Prostate gland (tissue), 2 donors: ENCODE measurements around the gene EPHA7. TPM values are rescaled to one million over a fixed set of nuclear protein-coding genes. Genes with fewer than 3 reads are reported as not detected.

Source experiments
- DNase-seq: peaks from one replicate; pipeline ENCODE4 v3.0.0-alpha.2; 2019; ENCODE audit warnings: low spot score
- H3K27ac ChIP-seq, 2 donors: fragments of 200-600 bp; sonication (generic); 2 replicates each; pipeline ENCODE4 v1.5.1; 2017 to 2019
- H3K27me3 ChIP-seq: fragments of 200-600 bp; sonication (generic); replicated peaks from 2 replicates; pipeline ENCODE4 v1.5.1; 2019; ENCODE audit not compliant: insufficient read depth
- H3K36me3 ChIP-seq, 2 donors: fragments of 200-600 bp; sonication (generic); 1 replicate in 1 of 2; 2 replicates in 1 of 2; pipeline versions ENCODE4 v1.5.1 to v1.8.1; 2017 to 2019
- H3K4me1 ChIP-seq: fragments of 200-600 bp; sonication (generic); replicated peaks from 2 replicates; pipeline ENCODE4 v1.5.1; 2019
- H3K4me3 ChIP-seq, 2 donors: fragments of 200-600 bp; sonication (generic); 2 replicates each; pipeline ENCODE4 v1.5.1; 2017 to 2019
- H3K9me3 ChIP-seq: fragments of 200-600 bp; sonication (generic); 2 replicates; pipeline ENCODE4 v1.5.1; 2017
- POLR2A ChIP-seq: fragments of 450-650 bp; IDR thresholded peaks from one replicate; pipeline ENCODE4 v1.6.1; 2016; ENCODE audit warnings: antibody characterized with exemption, mild to moderate bottlenecking
- POLR2AphosphoS5 ChIP-seq: sonication (generic); formaldehyde crosslinking; IDR thresholded peaks from one replicate; pipeline ENCODE4 v1.6.1; 2017; ENCODE audit warnings: antibody characterized with exemption
- WGBS: methylation state at CpG from one replicate; pipeline ENCODE4 v1.1.5; 2018; 5-methylcytosine and 5-hydroxymethylcytosine counted together
- intact Hi-C: fragments of 100-400 bp; cut with DNase I; formaldehyde crosslinking; loops from one replicate; pipeline ENCODE4 v1.14.2; 2022
- total RNA-seq, 2 donors: library from RNA; depleted of rRNA; stranded (reverse); fragments of >200 nt; gene quantifications; one replicate each; pipeline ENCODE4 v1.1.0, GENCODE V29; 2016
- TF ChIP-seq, protein P1 (sequence below), 4 experiments: fragments of 200-600 bp in 2 of 4; fragments of 450-650 bp in 2 of 4; sonication (generic) in 2 of 4; IDR thresholded peaks; 1 replicate in 3 of 4; 2 replicates in 1 of 4; pipeline ENCODE4 v1.5.1; 2016 to 2019; ENCODE audit warnings: antibody characterized with exemption in 4 of 4, mild to moderate bottlenecking in 2 of 4, moderate library complexity in 2 of 4

Gene EPHA7
- total RNA-seq, 2 donors from 2014 or later, result 5.9 to 8.7 TPM

DNA sequence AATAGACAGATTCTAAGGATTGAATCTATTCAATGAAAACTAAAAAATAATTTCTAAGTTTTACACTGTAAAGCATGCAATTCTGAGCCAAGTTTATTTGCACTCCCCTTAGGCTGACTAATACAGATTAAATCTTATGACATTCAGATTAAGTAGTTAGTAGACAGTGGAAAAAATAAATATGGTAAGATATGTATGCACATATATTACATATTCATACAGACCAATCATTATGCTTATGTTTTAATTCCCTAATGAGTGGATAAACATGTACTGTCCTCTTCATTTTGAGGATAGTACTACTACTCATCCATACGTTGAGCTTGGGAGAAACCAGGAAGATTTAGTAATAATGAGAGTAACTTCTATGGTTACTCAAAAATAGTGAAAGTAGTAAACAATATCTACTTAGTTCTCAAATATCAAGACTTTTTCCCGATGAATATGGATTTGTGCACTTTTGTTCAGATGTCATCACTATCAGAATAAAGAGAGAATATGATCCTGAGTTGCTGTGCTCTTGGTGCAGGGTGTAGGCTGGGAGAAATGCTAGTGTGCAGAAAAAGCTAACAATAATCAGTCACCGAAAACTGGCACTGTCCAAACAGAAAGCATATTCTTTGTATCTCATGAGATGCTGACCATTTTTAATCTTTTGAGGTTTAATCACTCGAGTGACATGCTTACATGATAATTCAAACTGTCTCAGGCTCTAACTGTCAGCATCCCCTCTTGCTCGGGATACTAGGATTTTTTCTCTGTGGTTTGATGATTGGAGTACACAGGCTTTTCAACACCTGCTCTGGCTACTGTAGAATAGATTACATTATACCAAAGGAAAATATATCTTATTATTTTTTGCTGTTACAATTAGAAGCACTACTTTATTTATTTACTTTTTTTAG, 111.6 kb downstream of the EPHA7 start:
- WGBS, result 64% methylated on average over 5 of the region's 5 CpGs
- Histone ChIP-seq H3K27ac (no peak overlapping the region), H3K36me3 (no peaks in the 10 kb centered on the region), H3K4me3 (no peak overlapping the region), H3K9me3 (no peaks in the 10 kb centered on the region), H3K27me3 (no peaks in the 10 kb centered on the region), H3K4me1 (no peaks in the 10 kb centered on the region)
- DNase-seq, result no peak
- no peak for TF ChIP-seq POLR2A
- TF ChIP-seq POLR2AphosphoS5, result no peak
- TF ChIP-seq, protein P1, sequence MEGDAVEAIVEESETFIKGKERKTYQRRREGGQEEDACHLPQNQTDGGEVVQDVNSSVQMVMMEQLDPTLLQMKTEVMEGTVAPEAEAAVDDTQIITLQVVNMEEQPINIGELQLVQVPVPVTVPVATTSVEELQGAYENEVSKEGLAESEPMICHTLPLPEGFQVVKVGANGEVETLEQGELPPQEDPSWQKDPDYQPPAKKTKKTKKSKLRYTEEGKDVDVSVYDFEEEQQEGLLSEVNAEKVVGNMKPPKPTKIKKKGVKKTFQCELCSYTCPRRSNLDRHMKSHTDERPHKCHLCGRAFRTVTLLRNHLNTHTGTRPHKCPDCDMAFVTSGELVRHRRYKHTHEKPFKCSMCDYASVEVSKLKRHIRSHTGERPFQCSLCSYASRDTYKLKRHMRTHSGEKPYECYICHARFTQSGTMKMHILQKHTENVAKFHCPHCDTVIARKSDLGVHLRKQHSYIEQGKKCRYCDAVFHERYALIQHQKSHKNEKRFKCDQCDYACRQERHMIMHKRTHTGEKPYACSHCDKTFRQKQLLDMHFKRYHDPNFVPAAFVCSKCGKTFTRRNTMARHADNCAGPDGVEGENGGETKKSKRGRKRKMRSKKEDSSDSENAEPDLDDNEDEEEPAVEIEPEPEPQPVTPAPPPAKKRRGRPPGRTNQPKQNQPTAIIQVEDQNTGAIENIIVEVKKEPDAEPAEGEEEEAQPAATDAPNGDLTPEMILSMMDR (IDR thresholded peaks at IDR 0.05), result no peak
- intact Hi-C loops, result no loop called here

DNA sequence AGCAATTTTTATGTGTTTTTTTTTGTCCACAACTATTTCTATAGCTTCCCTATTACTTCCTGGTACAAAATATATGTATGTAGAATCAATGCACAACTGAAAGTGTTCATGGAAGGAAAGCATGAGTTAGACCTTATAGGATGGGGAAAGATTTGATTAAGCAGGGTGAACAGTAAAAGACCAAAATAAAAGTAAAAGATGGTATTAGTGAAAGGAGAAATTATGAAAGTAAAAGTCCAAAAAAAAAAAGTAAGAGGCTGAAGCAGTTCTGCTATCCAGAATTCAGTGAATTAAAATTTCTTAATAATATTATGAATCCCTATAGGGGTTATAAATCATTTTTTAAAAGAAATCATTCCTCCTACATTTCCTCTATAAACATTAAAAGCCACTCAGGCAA, 114.3 kb downstream of the EPHA7 start:
- H3K4me1 ChIP-seq, result no peaks in the 10 kb centered on the region
- H3K9me3 ChIP-seq, result no peaks in the 10 kb centered on the region
- H3K27ac ChIP-seq, result no peak overlapping the region
- intact Hi-C loops, result no loop called here
- H3K27me3 ChIP-seq, result no peaks in the 10 kb centered on the region
- H3K4me3 ChIP-seq, result no peak overlapping the region
- H3K36me3 ChIP-seq, result no peaks in the 10 kb centered on the region
- no peak for DNase-seq
- TF ChIP-seq POLR2A (no peak), POLR2AphosphoS5 (no peak)
- TF ChIP-seq, protein P1 (IDR thresholded peaks at IDR 0.05), result no peak

DNA sequence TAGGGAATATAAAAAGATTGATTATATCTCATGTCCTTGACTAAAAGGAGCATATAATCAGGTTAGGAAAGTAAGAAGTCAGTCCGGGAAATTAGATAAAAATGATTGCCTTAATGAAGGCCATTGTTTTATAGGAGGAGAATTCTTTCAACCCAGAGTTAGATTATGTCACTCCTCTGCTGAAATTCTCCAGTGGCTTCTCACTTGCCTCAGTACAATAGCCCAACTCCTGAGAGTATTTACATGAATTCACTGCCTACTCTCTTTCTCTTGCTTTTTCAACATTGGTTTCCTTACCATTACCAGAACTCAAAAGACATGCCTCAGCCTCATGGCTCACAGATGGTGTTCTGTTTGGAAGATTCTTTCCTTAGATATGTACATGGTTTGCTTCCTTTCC, 114.9 kb downstream of the EPHA7 start:
- Histone ChIP-seq H3K9me3 (no peaks in the 10 kb centered on the region), H3K36me3 (no peaks in the 10 kb centered on the region), H3K27ac (no peak overlapping the region), H3K4me3 (no peak overlapping the region), H3K4me1 (no peaks in the 10 kb centered on the region), H3K27me3 (no peaks in the 10 kb centered on the region)
- DNase-seq, result no peak
- 96% methylated on average over 1 of the region's 1 CpG for WGBS
- intact Hi-C loops, result no loop called here
- TF ChIP-seq POLR2A (no peak), POLR2AphosphoS5 (no peak)
- TF ChIP-seq, protein P1 (IDR thresholded peaks at IDR 0.05), result no peak

DNA sequence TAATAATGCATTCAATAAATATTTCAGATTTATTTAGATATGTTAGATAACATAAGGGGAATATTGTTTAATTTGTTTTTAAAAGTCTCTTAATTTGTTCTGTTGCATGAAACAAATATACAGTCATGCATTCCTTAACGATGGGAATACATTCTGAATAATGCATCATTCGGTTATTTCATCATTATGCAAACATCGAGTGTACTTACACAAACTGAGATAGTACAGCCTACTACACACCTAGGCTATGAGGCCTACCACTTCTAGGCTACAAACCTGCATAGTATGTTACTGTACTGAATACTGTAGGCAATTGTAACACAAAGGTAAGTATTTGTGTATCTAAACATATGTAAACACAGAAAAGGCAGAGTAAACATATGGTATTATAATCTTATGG, 118.7 kb downstream of the EPHA7 start:
- intact Hi-C loops, result no loop called here
- TF ChIP-seq, protein P1 (IDR thresholded peaks at IDR 0.05), result no peak
- TF ChIP-seq POLR2A, result no peak
- no peaks in the 10 kb centered on the region for H3K9me3 ChIP-seq
- no peaks in the 10 kb centered on the region for H3K4me1 ChIP-seq
- WGBS, result 87% methylated on average over 3 of the region's 3 CpGs
- H3K4me3 ChIP-seq, result no peak overlapping the region
- H3K36me3 ChIP-seq, result no peaks in the 10 kb centered on the region
- H3K27ac ChIP-seq, result no peak overlapping the region
- DNase-seq, result no peak
- no peaks in the 10 kb centered on the region for H3K27me3 ChIP-seq

DNA sequence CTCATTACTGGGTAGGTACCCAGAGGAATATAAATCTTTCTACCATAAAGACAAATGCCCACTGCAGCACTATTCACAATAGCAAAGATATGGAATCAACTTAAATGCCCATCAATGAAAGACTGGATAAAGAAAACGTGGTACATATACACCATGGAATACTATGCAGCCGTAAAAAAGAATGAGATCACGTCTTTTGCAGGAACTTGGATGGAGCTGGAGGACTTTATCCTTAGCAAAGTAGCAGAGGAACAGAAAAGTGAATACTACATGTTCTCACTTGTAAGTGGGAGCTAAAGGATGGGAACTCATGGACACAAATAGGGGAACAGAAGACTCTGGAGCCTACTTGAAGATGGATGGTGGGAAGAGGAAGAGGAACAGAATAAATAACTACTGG, 119.7 kb downstream of the EPHA7 start:
- DNase-seq, result no peak
- Histone ChIP-seq H3K4me3 (no peak overlapping the region), H3K27ac (no peak overlapping the region), H3K9me3 (no peaks in the 10 kb centered on the region), H3K4me1 (no peaks in the 10 kb centered on the region), H3K27me3 (no peaks in the 10 kb centered on the region), H3K36me3 (no peaks in the 10 kb centered on the region)
- TF ChIP-seq POLR2A (no peak), POLR2AphosphoS5 (no peak)
- TF ChIP-seq, protein P1 (IDR thresholded peaks at IDR 0.05), result no peak
- 63% methylated on average over 3 of the region's 3 CpGs for WGBS
- intact Hi-C loops, result no loop called here
